HepG2 (cell line): Measurements from ENCODE around the gene UGT2B15.

Experiments
- CEBPB ChIP-seq: IDR thresholded peaks from 2 replicates; pipeline ENCODE4 v1.6.1; 2011; ENCODE audit warnings: low read depth, low read length, improper control_type of control experiment, borderline replicate concordance
- EZH2 ChIP-seq: conservative IDR thresholded peaks from 2 replicates; pipeline ENCODE4 v1.6.1; 2012; ENCODE audit warnings: mild to moderate bottlenecking, low read depth, low read length, moderate library complexity
- HNRNPUL1 ChIP-seq: fragments of 200-400 bp; formaldehyde crosslinking; IDR thresholded peaks from 2 replicates; pipeline ENCODE4 v1.6.1; 2017; ENCODE audit warnings: low read depth, mild to moderate bottlenecking, low read length, moderate library complexity
- HOXA7 ChIP-seq: sonication (generic); formaldehyde crosslinking; IDR thresholded peaks from 2 replicates; pipeline ENCODE4 v1.8.1; 2022; ENCODE audit warnings: mild to moderate bottlenecking, missing genetic modification reagents, moderate library complexity
- JUND ChIP-seq: sonication (generic); formaldehyde crosslinking; IDR thresholded peaks from 2 replicates; pipeline ENCODE4 v1.8.0; 2022; ENCODE audit warnings: mild to moderate bottlenecking, missing genetic modification reagents
- NR2F1 ChIP-seq, 2 experiments: fragments of 450-650 bp in 1 of 2; formaldehyde crosslinking in 1 of 2; IDR thresholded peaks; 2 replicates each; pipeline versions ENCODE4 v1.5.0 to v1.6.1; 2016 to 2020; ENCODE audit warnings: mild to moderate bottlenecking in 1 of 2, missing compliant biosample characterization in 1 of 2, missing genetic modification reagents in 1 of 2, moderate library complexity in 1 of 2
- POLR2A ChIP-seq, 2 experiments: IDR thresholded peaks; 2 replicates each; pipeline ENCODE4 v1.6.1; 2011; ENCODE audit warnings: low read depth in 2 of 2, low read length in 2 of 2, mild to moderate bottlenecking in 1 of 2, moderate library complexity in 1 of 2; ENCODE audit not compliant: insufficient read depth in 1 of 2
- TCF7L2 ChIP-seq: IDR thresholded peaks from 2 replicates; pipeline ENCODE4 v1.6.1; 2011; ENCODE audit warnings: mild to moderate bottlenecking, low read depth, low read length, moderate library complexity
- ZNF224 ChIP-seq: sonication (generic); formaldehyde crosslinking; IDR thresholded peaks from 2 replicates; pipeline ENCODE4 v1.5.0; 2020; ENCODE audit warnings: mild to moderate bottlenecking, missing genetic modification reagents
- TF ChIP-seq, protein P1 (sequence below): sonication (generic); formaldehyde crosslinking; IDR thresholded peaks from 2 replicates; pipeline ENCODE4 v1.5.0; 2020; ENCODE audit warnings: mild to moderate bottlenecking, missing genetic modification reagents, moderate library complexity
- TF ChIP-seq, protein P2 (sequence below): fragments of 450-650 bp; IDR thresholded peaks from 2 replicates; pipeline ENCODE4 v1.6.1; 2017; ENCODE audit warnings: mild to moderate bottlenecking
- TF ChIP-seq, protein P3 (sequence below): sonication (generic); formaldehyde crosslinking; IDR thresholded peaks from 2 replicates; pipeline ENCODE4 v1.5.1; 2020; ENCODE audit warnings: missing genetic modification reagents, mild to moderate bottlenecking, borderline replicate concordance

DNA sequence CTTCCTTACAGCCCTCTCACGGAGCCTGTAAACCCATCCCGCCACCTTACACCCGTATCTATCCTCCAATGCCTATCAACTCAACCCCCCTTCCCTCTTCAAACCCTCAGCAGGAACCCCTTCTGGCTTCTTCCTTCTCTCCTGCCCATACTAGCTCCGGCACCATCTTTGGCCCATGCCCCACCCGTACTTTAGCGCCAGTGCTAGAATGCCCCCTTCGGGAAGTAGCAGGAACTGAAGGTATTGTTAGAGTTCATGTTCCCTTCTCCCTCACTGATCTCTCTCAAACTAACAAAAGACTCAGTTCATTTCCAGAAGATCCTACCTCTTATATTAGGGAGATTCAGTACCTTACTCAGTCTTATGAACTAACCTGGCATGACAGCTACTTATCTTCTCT, 2.7 kb upstream of the UGT2B15 start:
- TF ChIP-seq, protein P1, sequence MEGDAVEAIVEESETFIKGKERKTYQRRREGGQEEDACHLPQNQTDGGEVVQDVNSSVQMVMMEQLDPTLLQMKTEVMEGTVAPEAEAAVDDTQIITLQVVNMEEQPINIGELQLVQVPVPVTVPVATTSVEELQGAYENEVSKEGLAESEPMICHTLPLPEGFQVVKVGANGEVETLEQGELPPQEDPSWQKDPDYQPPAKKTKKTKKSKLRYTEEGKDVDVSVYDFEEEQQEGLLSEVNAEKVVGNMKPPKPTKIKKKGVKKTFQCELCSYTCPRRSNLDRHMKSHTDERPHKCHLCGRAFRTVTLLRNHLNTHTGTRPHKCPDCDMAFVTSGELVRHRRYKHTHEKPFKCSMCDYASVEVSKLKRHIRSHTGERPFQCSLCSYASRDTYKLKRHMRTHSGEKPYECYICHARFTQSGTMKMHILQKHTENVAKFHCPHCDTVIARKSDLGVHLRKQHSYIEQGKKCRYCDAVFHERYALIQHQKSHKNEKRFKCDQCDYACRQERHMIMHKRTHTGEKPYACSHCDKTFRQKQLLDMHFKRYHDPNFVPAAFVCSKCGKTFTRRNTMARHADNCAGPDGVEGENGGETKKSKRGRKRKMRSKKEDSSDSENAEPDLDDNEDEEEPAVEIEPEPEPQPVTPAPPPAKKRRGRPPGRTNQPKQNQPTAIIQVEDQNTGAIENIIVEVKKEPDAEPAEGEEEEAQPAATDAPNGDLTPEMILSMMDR (CRISPR knock-in tag), result no peak
- TF ChIP-seq HNRNPUL1, result no peak
- TF ChIP-seq HOXA7 (CRISPR knock-in tag), result no peak
- no peak for TF ChIP-seq ZNF224 (CRISPR knock-in tag)
- no peak for TF ChIP-seq POLR2A (IDR thresholded peaks at IDR 0.05; ENCODE audit: insufficient read depth in 1 of 2, low read depth in 2 of 2, low read length in 2 of 2)
- TF ChIP-seq, protein P2, sequence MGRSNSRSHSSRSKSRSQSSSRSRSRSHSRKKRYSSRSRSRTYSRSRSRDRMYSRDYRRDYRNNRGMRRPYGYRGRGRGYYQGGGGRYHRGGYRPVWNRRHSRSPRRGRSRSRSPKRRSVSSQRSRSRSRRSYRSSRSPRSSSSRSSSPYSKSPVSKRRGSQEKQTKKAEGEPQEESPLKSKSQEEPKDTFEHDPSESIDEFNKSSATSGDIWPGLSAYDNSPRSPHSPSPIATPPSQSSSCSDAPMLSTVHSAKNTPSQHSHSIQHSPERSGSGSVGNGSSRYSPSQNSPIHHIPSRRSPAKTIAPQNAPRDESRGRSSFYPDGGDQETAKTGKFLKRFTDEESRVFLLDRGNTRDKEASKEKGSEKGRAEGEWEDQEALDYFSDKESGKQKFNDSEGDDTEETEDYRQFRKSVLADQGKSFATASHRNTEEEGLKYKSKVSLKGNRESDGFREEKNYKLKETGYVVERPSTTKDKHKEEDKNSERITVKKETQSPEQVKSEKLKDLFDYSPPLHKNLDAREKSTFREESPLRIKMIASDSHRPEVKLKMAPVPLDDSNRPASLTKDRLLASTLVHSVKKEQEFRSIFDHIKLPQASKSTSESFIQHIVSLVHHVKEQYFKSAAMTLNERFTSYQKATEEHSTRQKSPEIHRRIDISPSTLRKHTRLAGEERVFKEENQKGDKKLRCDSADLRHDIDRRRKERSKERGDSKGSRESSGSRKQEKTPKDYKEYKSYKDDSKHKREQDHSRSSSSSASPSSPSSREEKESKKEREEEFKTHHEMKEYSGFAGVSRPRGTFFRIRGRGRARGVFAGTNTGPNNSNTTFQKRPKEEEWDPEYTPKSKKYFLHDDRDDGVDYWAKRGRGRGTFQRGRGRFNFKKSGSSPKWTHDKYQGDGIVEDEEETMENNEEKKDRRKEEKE, result no peak
- TF ChIP-seq, protein P3, sequence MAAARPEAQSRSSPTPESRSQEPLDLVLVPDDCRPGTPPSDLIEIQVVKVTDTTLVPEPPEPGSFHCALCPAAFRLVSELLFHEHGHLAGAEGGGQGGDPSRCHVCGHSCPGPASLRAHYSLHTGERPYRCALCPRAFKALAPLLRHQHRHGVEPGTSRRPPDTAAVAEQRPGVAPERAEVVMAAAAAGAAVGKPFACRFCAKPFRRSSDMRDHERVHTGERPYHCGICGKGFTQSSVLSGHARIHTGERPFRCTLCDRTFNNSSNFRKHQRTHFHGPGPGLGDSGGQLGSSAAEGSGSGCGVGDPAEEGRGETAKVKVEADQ (CRISPR knock-in tag), result no peak
- TF ChIP-seq NR2F1 (CRISPR knock-in tag; IDR thresholded peaks at IDR 0.05), result no peak
- no peak for TF ChIP-seq JUND (CRISPR knock-in tag)
- no peak for TF ChIP-seq CEBPB
- TF ChIP-seq EZH2, result no peak
- TF ChIP-seq TCF7L2, result no peak
